Smooth muscle cell (in vitro differentiated cells): ENCODE results near the gene PITPNC1. TPM values are rescaled to one million over a fixed set of nuclear protein-coding genes. Genes with fewer than 3 reads are reported as not detected.

Experiments used
- DNase-seq: peaks from one replicate; lab custom pipeline; 2025; ENCODE audit not compliant: unreplicated experiment; lab: John Stamatoyannopoulos, UW
- H2AFZ ChIP-seq: fragments of 200-600 bp; sonication (generic); 2 replicates; pipeline ENCODE4 v1.6.0; 2016; ENCODE audit warnings: antibody characterized with exemption, low read depth, mild to moderate bottlenecking
- H3F3A ChIP-seq: fragments of 200-600 bp; sonication (generic); 2 replicates; pipeline ENCODE4 v1.6.0; 2017; ENCODE audit warnings: antibody characterized with exemption, low read depth
- H3K27ac ChIP-seq: fragments of 200-600 bp; sonication (generic); 2 replicates; pipeline ENCODE4 v1.5.1; 2016; ENCODE audit warnings: low read depth, mild to moderate bottlenecking
- H3K27me3 ChIP-seq: fragments of 200-600 bp; sonication (generic); 2 replicates; pipeline ENCODE4 v1.6.1; 2016; ENCODE audit warnings: low read depth, mild to moderate bottlenecking
- H3K36me3 ChIP-seq: fragments of 200-600 bp; sonication (generic); 2 replicates; pipeline ENCODE4 v1.5.1; 2016; ENCODE audit warnings: low read depth
- H3K4me1 ChIP-seq: fragments of 200-600 bp; sonication (generic); 2 replicates; pipeline ENCODE4 v1.5.1; 2016; ENCODE audit warnings: low read depth
- H3K4me2 ChIP-seq: fragments of 200-600 bp; sonication (generic); 2 replicates; pipeline ENCODE4 v1.6.0; 2016; ENCODE audit warnings: mild to moderate bottlenecking
- H3K4me3 ChIP-seq: fragments of 200-600 bp; sonication (generic); 2 replicates; pipeline ENCODE4 v1.5.1; 2016; ENCODE audit warnings: mild to moderate bottlenecking
- H3K79me2 ChIP-seq: fragments of 200-600 bp; sonication (generic); 2 replicates; pipeline ENCODE4 v1.6.0; 2016; ENCODE audit warnings: low read depth, mild to moderate bottlenecking
- H3K9ac ChIP-seq: fragments of 200-600 bp; sonication (generic); 2 replicates; pipeline ENCODE4 v1.6.0; 2016; ENCODE audit warnings: low read depth
- H3K9me3 ChIP-seq: fragments of 200-600 bp; sonication (generic); replicated peaks from 2 replicates; pipeline ENCODE4 v1.5.1; 2016; ENCODE audit warnings: low read depth
- H4K20me1 ChIP-seq: fragments of 200-600 bp; sonication (generic); 2 replicates; pipeline ENCODE4 v1.6.0; 2016; ENCODE audit warnings: low read depth
- CTCF ChIP-seq: fragments of 200-600 bp; sonication (generic); IDR thresholded peaks from 2 replicates; pipeline ENCODE4 v1.5.1; 2017; ENCODE audit warnings: borderline replicate concordance, mild to moderate bottlenecking, antibody characterized with exemption; ENCODE audit not compliant: insufficient read depth, poor library complexity, severe bottlenecking
- WGBS: methylation state at CpG from one replicate; pipeline ENCODE4 v1.1.7; 2016; ENCODE audit warnings: low lambda C conversion rate; 5-methylcytosine and 5-hydroxymethylcytosine counted together
- polyA plus RNA-seq: library from polyadenylated mRNA; unstranded; fragments of >200 nt; fragmentation: Nextera tagmentation; extraction: Ambion mirVana; gene quantifications from 2 replicates; pipeline ENCODE4 v1.2.1, GENCODE V29; 2016
- total RNA-seq: library from RNA; depleted of rRNA; stranded (reverse); fragments of >200 nt; gene quantifications from 2 replicates; pipeline ENCODE4 v1.2.3, GENCODE V29; 2014

Gene PITPNC1
- total and polyA plus RNA-seq, 2 experiments from 2014 or later = 9.6 to 12.5 TPM

- WGBS = 44% methylated on average over 10 of the region's 10 CpGs
- Histone ChIP-seq H3K27ac (peak overlapping the region; percentile 42), H3K9me3 (no peaks in the 10 kb centered on the region), H3K27me3 (no peaks in the 10 kb centered on the region), H3F3A (peaks cover 24% of the 10 kb centered on the region), H3K4me2 (peak overlapping the region; percentile 85), H3K4me1 (peaks cover 29% of the 10 kb centered on the region), H2AFZ (peak overlapping the region; percentile 53), H3K9ac (peak overlapping the region; percentile 55), H3K79me2 (peaks cover 10% of the 10 kb centered on the region), H4K20me1 (peaks cover 24% of the 10 kb centered on the region), H3K36me3 (no peaks in the 10 kb centered on the region), H3K4me3 (peak overlapping the region; percentile 31)
- DNase-seq = no peak
- no peak for TF ChIP-seq CTCF
Observed at GRCh38 chr17:67490471-67490870, 113.4 kb downstream of the PITPNC1 start.

GRCh38 chr17:67491009-67491680 lies 114.1 kb downstream of the PITPNC1 start:
- Histone ChIP-seq H2AFZ (peak overlapping the region; percentile 53), H3K4me3 (peak overlapping the region; percentile 31), H3K79me2 (peaks cover 11% of the 10 kb centered on the region), H3K9ac (peak overlapping the region; percentile 55), H3K4me1 (peaks cover 29% of the 10 kb centered on the region), H3K36me3 (no peaks in the 10 kb centered on the region), H3K4me2 (peak overlapping the region; percentile 85), H3F3A (peaks cover 24% of the 10 kb centered on the region), H4K20me1 (peaks cover 24% of the 10 kb centered on the region), H3K9me3 (no peaks in the 10 kb centered on the region), H3K27ac (peak overlapping the region; percentile 54), H3K27me3 (no peaks in the 10 kb centered on the region)
- peak; percentile 76 for DNase-seq
- no peak for TF ChIP-seq CTCF
- 10% methylated on average over 18 of the region's 18 CpGs for WGBS

DNA sequence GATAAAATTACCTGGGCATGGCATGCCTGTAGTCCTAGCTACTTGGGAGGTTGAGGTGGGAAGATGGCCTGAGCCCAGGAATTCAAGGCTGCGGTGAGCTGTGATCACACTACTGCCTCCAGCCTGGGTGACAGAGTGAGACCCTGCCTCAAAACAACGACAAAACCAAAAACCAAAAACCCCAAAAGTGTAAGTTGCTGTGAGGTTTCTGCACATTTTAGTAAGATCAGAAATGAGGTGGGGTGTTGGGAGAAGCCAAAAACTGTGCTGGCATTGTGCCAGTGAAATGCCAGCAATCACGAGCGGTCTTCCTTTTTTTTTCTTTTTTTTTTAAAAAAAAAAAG lies 114.6 kb downstream of the PITPNC1 start:
- no peak overlapping the region for H2AFZ ChIP-seq
- no peaks in the 10 kb centered on the region for H3K36me3 ChIP-seq
- H3K79me2 ChIP-seq = peaks cover 14% of the 10 kb centered on the region
- H4K20me1 ChIP-seq = peaks cover 24% of the 10 kb centered on the region
- H3K4me1 ChIP-seq = peaks cover 29% of the 10 kb centered on the region
- DNase-seq = no peak
- H3F3A ChIP-seq = peaks cover 24% of the 10 kb centered on the region
- WGBS = 74% methylated on average over 4 of the region's 4 CpGs
- peak overlapping the region; percentile 27 for H3K4me2 ChIP-seq
- H3K27me3 ChIP-seq = no peaks in the 10 kb centered on the region
- H3K27ac ChIP-seq = peak overlapping the region; percentile 54
- no peaks in the 10 kb centered on the region for H3K9me3 ChIP-seq
- no peak overlapping the region for H3K4me3 ChIP-seq
- no peak overlapping the region for H3K9ac ChIP-seq
- no peak for TF ChIP-seq CTCF

- no peak overlapping the region for H3K4me3 ChIP-seq
- H4K20me1 ChIP-seq = peaks cover 24% of the 10 kb centered on the region
- 54% methylated on average over 5 of the region's 5 CpGs for WGBS
- H2AFZ ChIP-seq = no peak overlapping the region
- H3K27me3 ChIP-seq = no peaks in the 10 kb centered on the region
- H3K79me2 ChIP-seq = peaks cover 14% of the 10 kb centered on the region
- H3K9ac ChIP-seq = no peak overlapping the region
- H3K4me2 ChIP-seq = peak overlapping the region; percentile 27
- no peak for DNase-seq
- TF ChIP-seq CTCF = no peak
- H3K27ac ChIP-seq = peak overlapping the region; percentile 18
- H3K9me3 ChIP-seq = no peaks in the 10 kb centered on the region
- H3K4me1 ChIP-seq = peaks cover 29% of the 10 kb centered on the region
- no peaks in the 10 kb centered on the region for H3K36me3 ChIP-seq
- H3F3A ChIP-seq = peaks cover 24% of the 10 kb centered on the region
Observed at GRCh38 chr17:67492251-67492740, 115.2 kb downstream of the PITPNC1 start.
